Adipose tissue (tissue), 3 donors: ENCODE data around the gene SLC9A6. TPM values are rescaled to one million over a fixed set of nuclear protein-coding genes. Genes with fewer than 3 reads are reported as not detected.

Experiments used
- polyA plus RNA-seq, 3 donors: library from polyadenylated mRNA; stranded (reverse); fragments of 200-250 nt; gene quantifications; one replicate each; pipeline ENCODE4 v1.2.3, GENCODE V29; 2013
- donor health status: healthy with polysubstance abuse.
- donor health status: Bipolar disorder and iron deficiency.
- donor health status: healthy.

The SLC9A6 gene
- polyA plus RNA-seq, 3 donors, result 3.0 to 6.5 (median 6.0) TPM

Other genes with a start within 250 kb of the SLC9A6 start
- gene CT45A3, start 217.2 kb upstream of the SLC9A6 start, polyA plus RNA-seq, result not detected
- gene CT45A5, start 199.9 kb upstream of the SLC9A6 start, polyA plus RNA-seq, result not detected
- gene CT45A6, start 182.6 kb upstream of the SLC9A6 start, polyA plus RNA-seq, result not detected
- gene CT45A2, start 165.4 kb upstream of the SLC9A6 start, polyA plus RNA-seq, result not detected
- gene CT45A7, start 148.2 kb upstream of the SLC9A6 start, polyA plus RNA-seq, result not detected
- gene CT45A8, start 130.9 kb upstream of the SLC9A6 start, polyA plus RNA-seq, result not detected
- not detected for gene CT45A9, start 113.6 kb upstream of the SLC9A6 start, polyA plus RNA-seq
- gene CT45A10, start 92.0 kb upstream of the SLC9A6 start, polyA plus RNA-seq, result not detected
- not detected for gene SAGE1, start 91.7 kb upstream of the SLC9A6 start, polyA plus RNA-seq
- 10 to 100 TPM in 2 of 3 donors, 1 to 10 TPM in 1; 6.9 to 13.7 (median 11.9) TPM for gene MMGT1, start 11.4 kb upstream of the SLC9A6 start, polyA plus RNA-seq
- gene FHL1, start 162.1 kb downstream of the SLC9A6 start, polyA plus RNA-seq, result 100 to 1,000 TPM in 2 of 3 donors, 10 to 100 TPM in 1; 23.9 to 683 (median 244) TPM